GM12878 (cell line): ENCODE data around the gene LY9. TPM values are rescaled to one million over a fixed set of nuclear protein-coding genes. Genes with fewer than 3 reads are reported as not detected.

ENCODE experiments used
- E2F8 ChIP-seq: fragments of 450-650 bp; IDR thresholded peaks from 2 replicates; pipeline ENCODE4 v1.6.1; 2018; ENCODE audit warnings: mild to moderate bottlenecking, low read depth, moderate library complexity; ENCODE audit not compliant: partially characterized antibody
- EED ChIP-seq: sonication (generic); IDR thresholded peaks from 2 replicates; pipeline ENCODE4 v1.6.1; 2016; ENCODE audit warnings: antibody characterized with exemption, low read depth
- EZH2 ChIP-seq: IDR thresholded peaks from 2 replicates; pipeline ENCODE4 v1.6.1; 2012; ENCODE audit warnings: low read depth, mild to moderate bottlenecking, control low read depth, inconsistent platforms, low read length, borderline replicate concordance; ENCODE audit not compliant: control insufficient read depth
- LARP7 ChIP-seq: fragments of 450-650 bp; IDR thresholded peaks from 2 replicates; pipeline ENCODE4 v1.6.1; 2017; ENCODE audit warnings: mild to moderate bottlenecking
- MAX ChIP-seq: IDR thresholded peaks from 2 replicates; pipeline ENCODE4 v1.6.1; 2012; ENCODE audit warnings: low read depth, low read length, improper control_type of control experiment
- MXI1 ChIP-seq: fragments of 150-350 bp; IDR thresholded peaks from 2 replicates; pipeline ENCODE4 v1.6.1; 2011; ENCODE audit warnings: low read depth, mild to moderate bottlenecking, inconsistent platforms, low read length, improper control_type of control experiment
- NKRF ChIP-seq: fragments of 450-650 bp; conservative IDR thresholded peaks from 2 replicates; pipeline ENCODE4 v1.6.1; 2017; ENCODE audit warnings: mild to moderate bottlenecking, moderate library complexity
- POLR2AphosphoS2 ChIP-seq: IDR thresholded peaks from 2 replicates; pipeline ENCODE4 v1.6.1; 2011; ENCODE audit warnings: low read depth, mild to moderate bottlenecking, low read length, improper control_type of control experiment, moderate library complexity
- RAD21 ChIP-seq: IDR thresholded peaks from 2 replicates; pipeline ENCODE4 v1.6.1; 2011; ENCODE audit warnings: mild to moderate bottlenecking, low read depth, low read length, moderate library complexity; ENCODE audit not compliant: insufficient read depth
- RBBP5 ChIP-seq: fragments of 200-600 bp; sonication (generic); conservative IDR thresholded peaks from 2 replicates; pipeline ENCODE4 v1.6.1; 2016
- RFX5 ChIP-seq: IDR thresholded peaks from 2 replicates; pipeline ENCODE4 v1.6.1; 2011; ENCODE audit warnings: low read depth, low read length, improper control_type of control experiment
- RUNX3 ChIP-seq: IDR thresholded peaks from 2 replicates; pipeline ENCODE4 v1.6.1; 2012; ENCODE audit warnings: low read length, inconsistent platforms
- SIN3A ChIP-seq: IDR thresholded peaks from 2 replicates; pipeline ENCODE4 v1.6.1; 2012; ENCODE audit warnings: low read depth, low read length, improper control_type of control experiment
- SRF ChIP-seq, 2 experiments: IDR thresholded peaks; 2 replicates each; pipeline ENCODE4 v1.6.1; 2011; ENCODE audit warnings: low read depth in 2 of 2, low read length in 2 of 2, mild to moderate bottlenecking in 1 of 2, moderate library complexity in 1 of 2
- SUZ12 ChIP-seq: fragments of 200-600 bp; sonication (generic); IDR thresholded peaks from one replicate; pipeline ENCODE4 v1.6.1; 2018; ENCODE audit warnings: antibody characterized with exemption, mild to moderate bottlenecking; ENCODE audit not compliant: unreplicated experiment
- TCF7 ChIP-seq: IDR thresholded peaks from 2 replicates; pipeline ENCODE4 v1.6.1; 2014; ENCODE audit warnings: antibody characterized with exemption, borderline replicate concordance
- ZNF687 ChIP-seq: fragments of 450-650 bp; IDR thresholded peaks from 2 replicates; pipeline ENCODE4 v1.6.1; 2017; ENCODE audit warnings: mild to moderate bottlenecking, moderate library complexity
- polyA plus RNA-seq, 11 experiments: library from polyadenylated mRNA; depleted of rRNA in 4 of 11; unstranded in 6 of 11; stranded (reverse) in 5 of 11; fragments of >200 nt; fragmentation: Nextera tagmentation in 4 of 11; fragmentation: Illumina TruSeq in 1 of 11; extraction: Ambion mirVana in 4 of 11; extraction: Trizol in 1 of 11; gene quantifications; 1 replicate in 1 of 11; 2 replicates in 10 of 11; pipeline versions ENCODE4 v1.2.1 to v1.2.3, GENCODE V29; 2011 to 2016; ENCODE audit warnings: inconsistent platforms in 2 of 11, missing spikeins in 2 of 11, low read depth in 1 of 11
- total RNA-seq, 4 experiments: library from RNA; depleted of rRNA in 3 of 4; stranded (reverse); fragments of >200 nt in 3 of 4; fragmentation: Illumina TruSeq in 1 of 4; extraction: Trizol in 1 of 4; gene quantifications; 2 replicates each; pipeline versions ENCODE4 v1.2.1 to v1.2.3, GENCODE V29; 2013 to 2021
- TF ChIP-seq, protein P1 (sequence below): fragments of 450-650 bp; formaldehyde crosslinking; IDR thresholded peaks from 2 replicates; pipeline ENCODE4 v1.5.0; 2022; ENCODE audit warnings: mild to moderate bottlenecking, missing genetic modification characterization

The LY9 gene
- total and polyA plus RNA-seq, 10 of the 15 experiments (the other 5 are each of a cell fraction or from before 2014, with no cell fraction given): 2.7 to 12.5 (median 9.0) TPM

- TF ChIP-seq E2F8 (no peak), RBBP5 (no peak), EZH2 (0 out of 2 replicates have a peak, but pooled peaks have one; percentile 42), SUZ12 (no peak), MAX (peak; percentile 79; the same call in 1 of the 2 replicates), SRF (IDR thresholded peaks at IDR 0.05; ENCODE audit: low read depth in 2 of 2, low read length in 2 of 2) (no peak), RAD21 (no peak), LARP7 (0 out of 2 replicates have a peak, but pooled peaks have one; percentile 44), POLR2AphosphoS2 (no peak), EED (peak; percentile 96), SIN3A (no peak), MXI1 (peak; percentile 87), TCF7 (no peak), ZNF687 (peak; percentile 80; the same call in 1 of the 2 replicates), RUNX3 (peak; percentile 99), RFX5 (no peak), NKRF (peak; percentile 74; the same call in 1 of the 2 replicates)
- TF ChIP-seq, protein P1, sequence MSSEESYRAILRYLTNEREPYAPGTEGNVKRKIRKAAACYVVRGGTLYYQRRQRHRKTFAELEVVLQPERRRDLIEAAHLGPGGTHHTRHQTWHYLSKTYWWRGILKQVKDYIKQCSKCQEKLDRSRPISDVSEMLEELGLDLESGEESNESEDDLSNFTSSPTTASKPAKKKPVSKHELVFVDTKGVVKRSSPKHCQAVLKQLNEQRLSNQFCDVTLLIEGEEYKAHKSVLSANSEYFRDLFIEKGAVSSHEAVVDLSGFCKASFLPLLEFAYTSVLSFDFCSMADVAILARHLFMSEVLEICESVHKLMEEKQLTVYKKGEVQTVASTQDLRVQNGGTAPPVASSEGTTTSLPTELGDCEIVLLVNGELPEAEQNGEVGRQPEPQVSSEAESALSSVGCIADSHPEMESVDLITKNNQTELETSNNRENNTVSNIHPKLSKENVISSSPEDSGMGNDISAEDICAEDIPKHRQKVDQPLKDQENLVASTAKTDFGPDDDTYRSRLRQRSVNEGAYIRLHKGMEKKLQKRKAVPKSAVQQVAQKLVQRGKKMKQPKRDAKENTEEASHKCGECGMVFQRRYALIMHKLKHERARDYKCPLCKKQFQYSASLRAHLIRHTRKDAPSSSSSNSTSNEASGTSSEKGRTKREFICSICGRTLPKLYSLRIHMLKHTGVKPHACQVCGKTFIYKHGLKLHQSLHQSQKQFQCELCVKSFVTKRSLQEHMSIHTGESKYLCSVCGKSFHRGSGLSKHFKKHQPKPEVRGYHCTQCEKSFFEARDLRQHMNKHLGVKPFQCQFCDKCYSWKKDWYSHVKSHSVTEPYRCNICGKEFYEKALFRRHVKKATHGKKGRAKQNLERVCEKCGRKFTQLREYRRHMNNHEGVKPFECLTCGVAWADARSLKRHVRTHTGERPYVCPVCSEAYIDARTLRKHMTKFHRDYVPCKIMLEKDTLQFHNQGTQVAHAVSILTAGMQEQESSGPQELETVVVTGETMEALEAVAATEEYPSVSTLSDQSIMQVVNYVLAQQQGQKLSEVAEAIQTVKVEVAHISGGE (CRISPR knock-in tag): no peak
Observed at GRCh38 chr1:160795951-160796383, at the start of gene LY9 (continued).
